ENCODE measurements around the gene SDK2.
"Not testable (repeated sequence)": the region's sequence is repeated elsewhere in the genome, so short reads cannot be mapped to it uniquely, and the experiment has no call there.

SDK2 gene

DNA sequence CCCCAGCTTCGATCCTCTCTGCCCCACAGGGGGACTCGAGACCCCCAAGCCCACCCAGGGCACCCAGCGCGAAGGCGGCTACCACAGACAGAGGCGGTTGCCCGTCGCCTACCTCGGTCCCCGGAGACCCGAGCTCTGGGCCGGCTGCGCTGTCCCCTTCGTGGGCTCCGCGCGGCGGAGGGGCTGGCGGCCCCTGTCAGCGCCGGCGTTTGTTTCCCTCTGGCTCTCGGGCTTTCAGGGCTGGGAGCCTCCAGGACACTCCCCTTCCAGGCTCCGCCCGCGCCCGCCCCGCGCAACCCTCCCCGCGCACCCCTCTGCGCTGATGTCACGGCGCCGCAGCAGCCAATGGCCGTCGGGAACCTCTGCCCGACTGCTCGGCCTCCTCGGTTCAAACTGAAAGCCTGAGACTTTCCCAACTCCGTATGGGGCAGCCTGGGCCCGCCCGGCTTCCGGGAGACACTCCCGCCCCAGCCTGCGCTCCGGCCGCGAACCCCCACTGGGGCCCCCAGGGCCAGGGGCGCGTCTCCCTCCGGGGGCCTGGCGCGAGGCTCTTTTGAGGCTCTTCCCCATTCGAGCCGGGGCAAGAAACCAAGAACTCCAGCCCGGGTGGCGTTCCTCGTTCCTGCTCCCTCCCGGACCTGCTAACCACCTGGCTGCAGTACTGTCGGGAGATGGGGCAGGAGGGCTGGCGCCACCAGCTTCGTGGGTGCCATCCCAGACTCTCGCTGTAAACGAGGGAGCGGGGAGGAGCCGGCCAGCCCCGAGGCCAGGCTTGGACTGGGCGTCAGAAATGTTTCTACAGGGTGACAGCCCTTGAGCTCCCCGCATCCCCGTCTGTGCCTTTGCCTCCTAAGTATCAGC is 332.2 kb downstream of the SDK2 start, which contains the start of gene CDC42EP4:
TSS of gene CDC42EP4 (minus strand) at position 221 of the 861 bp plus-strand sequence. CDS start 25,501 bp downstream, outside the sequence.
- DNase-seq, result peak; percentile 95

DNA sequence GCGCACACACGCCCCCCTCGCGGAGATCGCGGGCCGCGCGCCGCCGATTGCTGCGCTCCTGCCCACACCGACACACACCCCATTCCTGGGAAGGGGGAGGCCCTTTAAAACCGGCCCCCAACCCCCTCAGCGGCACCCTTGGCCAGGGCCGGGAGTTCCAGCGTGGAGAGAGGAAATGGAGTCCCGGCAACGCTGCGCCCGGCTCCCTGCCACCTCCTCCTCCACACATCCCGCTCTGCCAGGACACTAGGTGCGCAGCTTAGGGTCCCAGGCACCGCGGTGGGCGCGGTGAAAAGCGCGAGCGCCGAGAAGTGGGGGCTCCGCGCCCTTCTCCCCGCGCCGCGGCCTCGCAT is 332.8 kb downstream of the SDK2 start:
- DNase-seq, result no peak

DNA sequence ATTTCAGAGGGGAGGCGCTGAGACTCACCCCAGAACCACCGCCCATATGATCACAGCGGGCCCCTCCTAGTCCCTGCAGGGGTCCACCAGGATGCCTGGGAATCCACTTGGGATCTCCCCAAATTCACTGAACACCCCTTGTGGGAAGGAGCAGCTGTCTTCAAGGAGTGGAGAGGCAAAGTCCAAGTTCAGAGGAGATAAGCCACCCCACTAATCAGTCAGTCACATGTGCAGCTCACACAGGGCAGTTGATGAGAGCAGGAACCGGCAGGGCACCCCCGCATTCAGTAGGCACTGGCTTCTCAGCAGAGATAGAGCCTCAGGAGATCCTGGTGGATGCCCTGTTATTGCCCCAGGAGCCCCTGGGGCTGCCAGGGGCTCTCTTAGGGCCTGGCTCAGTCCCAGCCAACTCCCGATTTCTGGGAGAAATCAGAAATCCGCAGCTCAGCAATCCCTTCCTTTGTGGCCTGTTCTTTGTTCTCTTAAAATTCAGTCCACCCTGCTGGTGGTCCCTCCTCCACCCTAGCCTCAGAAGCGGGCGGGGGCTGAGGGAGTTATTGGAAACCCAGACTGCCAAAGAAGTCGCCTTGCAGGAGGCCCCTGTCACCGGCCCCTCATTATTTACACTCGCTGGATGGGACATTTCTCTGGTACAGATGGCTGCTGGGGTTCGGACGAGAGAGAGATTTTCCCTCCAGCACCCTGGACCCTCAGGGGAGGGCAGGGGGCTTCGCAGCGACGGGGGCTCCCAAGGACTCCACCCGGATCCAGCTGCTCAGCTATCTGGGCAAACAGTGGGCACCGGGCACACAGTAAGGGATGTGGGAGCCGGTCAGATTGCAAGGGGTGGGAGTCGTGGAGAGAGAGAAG is 334.3 kb downstream of the SDK2 start:
- DNase-seq, result peak; percentile 37

GRCh38 chr17:73308959-73309358 is 335.3 kb downstream of the SDK2 start:
- DNase-seq, result not testable (repeated sequence)

- DNase-seq, result peak; percentile 80
Measured at GRCh38 chr17:73308017-73308823, 336.0 kb downstream of the SDK2 start.

GRCh38 chr17:73307130-73307529 is 337.1 kb downstream of the SDK2 start:
- no peak for DNase-seq

- no peak for DNase-seq
Measured at GRCh38 chr17:73305845-73306836, 338.1 kb downstream of the SDK2 start.

GRCh38 chr17:73304971-73305812 is 339.1 kb downstream of the SDK2 start:
- peak; percentile 89 for DNase-seq

DNA sequence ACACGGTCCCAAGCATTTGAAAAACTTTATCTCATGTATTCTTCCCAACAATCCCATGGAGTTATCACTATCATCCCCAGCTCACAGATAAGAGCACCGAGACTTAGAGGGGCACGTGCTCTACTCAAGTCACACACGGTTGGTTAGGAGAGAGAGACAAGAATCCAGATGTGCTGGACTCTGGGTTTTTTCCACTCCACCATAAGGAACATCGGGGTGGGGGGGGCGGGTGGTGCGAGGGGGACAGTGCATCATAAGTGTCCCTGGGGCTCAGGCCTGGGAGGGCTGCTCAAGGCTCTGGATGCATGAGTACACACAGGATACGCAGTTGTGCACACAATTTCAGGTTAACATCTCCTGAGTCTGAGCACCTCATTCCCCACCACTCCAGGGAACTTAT is 339.8 kb downstream of the SDK2 start:
- no peak for DNase-seq

- peak; percentile 93 for DNase-seq
Measured at GRCh38 chr17:73302189-73302588, 342.1 kb downstream of the SDK2 start.

- DNase-seq, result peak; percentile 59
Measured at GRCh38 chr17:73301369-73301768, 342.9 kb downstream of the SDK2 start.

DNA sequence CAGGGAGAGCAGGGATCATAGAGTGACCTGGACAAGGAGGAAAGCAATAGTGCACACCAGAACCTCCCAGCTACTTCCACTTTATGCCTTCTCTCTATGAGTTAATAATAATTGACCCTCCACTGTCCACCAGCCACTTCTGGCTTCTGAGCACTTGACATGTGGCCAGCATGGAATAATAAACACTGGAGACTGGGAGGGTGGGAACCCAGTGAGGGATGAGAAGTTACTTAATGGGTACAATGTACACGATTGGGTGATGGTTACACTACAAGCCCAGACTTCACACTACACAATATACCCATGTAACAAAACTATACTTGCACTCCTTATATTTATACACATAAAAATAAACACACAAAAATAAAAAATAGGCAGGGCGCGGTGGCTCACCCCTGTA is 343.9 kb downstream of the SDK2 start:
- no peak for DNase-seq

DNA sequence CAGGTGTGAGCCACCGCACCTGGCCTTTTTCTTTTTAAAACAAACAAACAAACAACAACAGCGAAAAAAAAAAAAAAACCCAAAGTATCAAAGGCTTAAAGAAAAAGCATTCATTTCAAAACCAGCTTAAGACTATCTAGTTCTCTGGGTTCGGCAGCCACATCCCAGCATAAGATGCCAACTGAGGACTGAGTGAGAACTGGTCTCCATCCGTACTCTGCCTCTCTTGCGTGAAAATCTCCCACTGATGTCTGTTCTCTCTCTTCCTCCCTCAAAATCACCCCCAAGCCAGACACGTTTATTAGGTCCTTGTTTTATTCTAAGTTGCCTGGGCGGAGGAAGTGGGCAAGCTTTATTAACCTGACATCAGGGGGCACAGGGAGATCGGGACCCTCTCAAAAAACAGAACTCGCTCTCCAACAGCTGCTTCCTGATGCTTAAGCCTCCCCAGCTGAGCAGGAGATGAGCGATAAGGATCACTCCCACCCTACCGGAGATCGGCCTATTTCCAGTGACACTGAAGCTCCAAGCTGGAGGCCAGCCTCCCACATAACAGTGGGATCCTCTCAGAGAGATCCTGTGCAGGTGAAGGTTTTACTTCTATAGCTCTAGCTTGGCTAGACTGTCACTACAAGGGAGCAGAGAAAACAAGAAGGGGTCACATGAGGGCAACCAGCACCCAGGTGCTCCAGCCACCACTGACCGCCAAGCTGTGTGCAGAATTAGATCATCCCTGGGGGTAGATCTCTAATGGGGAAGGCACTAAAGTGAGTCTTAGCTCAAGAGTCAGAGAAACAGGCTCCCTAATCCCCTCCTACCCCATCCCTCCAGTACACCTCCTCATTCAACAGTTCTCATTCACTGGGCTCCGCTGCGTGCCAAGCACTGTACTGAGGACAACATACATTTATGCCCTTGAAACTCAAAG is 346.0 kb downstream of the SDK2 start:
- DNase-seq, result no peak

- DNase-seq, result peak; percentile 79
Measured at GRCh38 chr17:73293480-73293911, 350.7 kb downstream of the SDK2 start.

DNA sequence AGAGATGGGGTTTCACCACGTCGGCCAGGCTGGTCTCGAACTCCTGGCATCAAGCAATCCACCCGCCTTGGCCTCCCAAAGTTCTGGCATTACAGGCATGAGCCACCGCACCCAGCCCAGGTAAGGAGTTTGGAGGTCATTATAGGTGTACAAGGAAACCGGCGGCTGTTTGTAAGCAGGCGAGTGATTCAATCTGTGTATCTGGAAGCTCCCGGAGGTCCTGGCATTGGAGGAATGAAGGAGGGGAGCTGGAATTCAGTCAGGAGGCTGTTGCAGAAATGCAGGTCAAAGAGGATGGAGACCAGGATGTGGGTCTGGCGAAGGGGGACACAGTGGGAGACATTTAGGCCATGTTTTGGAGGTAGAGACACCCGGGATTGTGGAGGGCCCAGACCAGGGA is 351.2 kb downstream of the SDK2 start:
- no peak for DNase-seq

- DNase-seq, result peak; percentile 78
Measured at GRCh38 chr17:73292031-73292531, 352.2 kb downstream of the SDK2 start.

DNA sequence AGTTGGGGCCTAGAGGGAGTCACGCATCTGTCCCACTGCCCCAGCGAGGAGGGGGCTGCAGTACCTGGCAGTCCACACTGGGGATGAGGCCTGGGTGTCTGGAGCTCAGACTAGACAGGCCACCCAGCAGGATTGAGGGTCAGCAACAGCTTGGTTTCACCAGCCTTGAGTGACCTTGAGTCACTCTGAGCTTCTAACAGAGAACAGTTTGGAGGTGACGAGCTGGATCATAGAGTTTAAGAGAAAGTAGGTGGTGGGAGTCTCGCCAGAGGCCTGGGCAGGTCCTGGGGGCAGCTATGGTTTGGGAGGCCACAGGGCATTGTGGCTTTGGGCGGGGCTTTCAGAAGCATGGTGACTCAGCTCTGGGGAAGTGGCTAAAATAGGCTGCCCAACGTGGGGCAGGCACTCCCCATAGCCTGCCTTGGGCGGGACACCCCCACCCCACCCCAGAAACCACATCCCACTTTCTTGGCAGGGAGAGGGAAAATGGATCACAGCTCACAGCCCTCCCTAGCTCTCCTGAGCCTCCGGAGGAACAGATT is 352.9 kb downstream of the SDK2 start:
- DNase-seq, result peak; percentile 89

GRCh38 chr17:73290399-73291259 is 353.6 kb downstream of the SDK2 start:
- no peak for DNase-seq

All from fibroblast of skin of right biceps (primary cell).